GM18499 (cell line): ENCODE results near the gene TKT.

Experiments
- ATAC-seq: cut with Tn5 transposase; IDR thresholded peaks from one replicate; pipeline ENCODE4 v1.9.1; 2021; ENCODE audit warnings: moderate number of reproducible peaks; ENCODE audit not compliant: insufficient read depth, unreplicated experiment

TKT gene

GRCh38 chr3:53226841-53227407 lies 28.9 kb downstream of the TKT start:
- no peak for ATAC-seq

GRCh38 chr3:53226142-53226840 lies 29.5 kb downstream of the TKT start:
- no peak for ATAC-seq

GRCh38 chr3:53225651-53226050 lies 30.2 kb downstream of the TKT start:
- no peak for ATAC-seq

- ATAC-seq, result no peak
These were observed 30.6 kb downstream of the TKT start for GRCh38 chr3:53225181-53225580.

- no peak for ATAC-seq
These were observed 31.3 kb downstream of the TKT start for GRCh38 chr3:53224536-53224935.

GRCh38 chr3:53224026-53224425 lies 31.8 kb downstream of the TKT start:
- ATAC-seq, result no peak

GRCh38 chr3:53223541-53223966 lies 32.3 kb downstream of the TKT start:
- ATAC-seq, result no peak

GRCh38 chr3:53223025-53223424 lies 32.8 kb downstream of the TKT start:
- ATAC-seq, result no peak

GRCh38 chr3:53222183-53222901 lies 33.5 kb downstream of the TKT start:
- no peak for ATAC-seq

- ATAC-seq, result no peak
These were observed 34.0 kb downstream of the TKT start for GRCh38 chr3:53221827-53222182.

GRCh38 chr3:53221345-53221744 lies 34.5 kb downstream of the TKT start:
- ATAC-seq, result no peak

- ATAC-seq, result no peak
These were observed 35.8 kb downstream of the TKT start for GRCh38 chr3:53219895-53220483.

GRCh38 chr3:53218131-53218530 lies 37.7 kb downstream of the TKT start:
- no peak for ATAC-seq

GRCh38 chr3:53217175-53217574 lies 38.6 kb downstream of the TKT start:
- no peak for ATAC-seq

- ATAC-seq, result no peak
These were observed 39.1 kb downstream of the TKT start for GRCh38 chr3:53216723-53217122.

GRCh38 chr3:53215816-53216215 lies 40.0 kb downstream of the TKT start:
- no peak for ATAC-seq

- no peak for ATAC-seq
These were observed 42.5 kb downstream of the TKT start for GRCh38 chr3:53213276-53213675.

GRCh38 chr3:53211706-53212702 lies 43.8 kb downstream of the TKT start:
- no peak for ATAC-seq

GRCh38 chr3:53202331-53203015 lies 53.3 kb downstream of the TKT start:
- ATAC-seq, result no peak
